ENCODE data around the gene MICALL2.

The MICALL2 gene

DNA sequence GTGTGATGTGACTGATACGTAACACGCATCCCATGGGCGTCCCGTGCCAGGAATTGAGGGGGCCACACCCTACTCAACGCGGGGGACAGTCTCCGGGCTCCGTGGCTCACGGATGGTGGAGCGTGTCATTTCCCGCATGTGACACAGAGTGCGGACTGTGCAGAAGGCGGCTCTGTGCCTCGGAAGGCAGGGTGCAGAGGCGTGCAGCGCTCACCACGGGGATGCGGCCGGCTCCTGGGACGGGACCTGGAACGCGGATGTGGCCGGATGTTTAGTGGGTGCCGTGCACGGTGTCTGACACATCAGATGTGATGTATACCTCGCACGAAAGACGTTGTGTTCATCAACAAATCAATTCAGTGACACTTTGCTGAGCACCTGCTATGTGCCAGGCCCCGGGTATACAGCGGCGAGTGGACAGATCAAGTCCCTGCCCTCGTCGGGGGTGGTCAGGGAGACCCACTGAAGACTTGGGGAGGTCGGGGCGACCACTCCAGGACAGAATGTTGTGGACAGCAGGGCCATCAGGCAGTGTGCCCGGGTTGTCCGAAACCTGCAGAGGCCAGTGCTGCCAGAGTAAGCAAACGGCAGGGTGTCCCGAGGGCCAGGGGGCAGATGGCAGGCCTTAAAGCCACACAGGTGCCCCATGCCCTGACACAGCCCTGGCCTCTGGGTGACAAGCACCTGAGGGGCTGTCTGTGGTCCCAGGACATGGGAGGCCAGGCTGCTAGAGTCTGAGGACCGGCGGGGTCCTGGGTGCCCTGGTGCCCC, 38.1 kb downstream of the MICALL2 start:
- Histone ChIP-seq H3K27ac (ENCODE audit: extremely low read depth, low read depth, low read length) (no peak overlapping the region), H3K4me1 (ENCODE audit: control insufficient read depth, insufficient read depth, low read length) (no peaks in the 10 kb centered on the region; the same call in 1 of the 2 replicates), H3K4me3 (ENCODE audit: low read depth, low read length) (no peak overlapping the region), H3K9me3 (ENCODE audit: control insufficient read depth, insufficient read depth, low read depth, low read length) (no peaks in the 10 kb centered on the region), H3K36me3 (ENCODE audit: control insufficient read depth in 2 of 2, insufficient read depth in 1 of 2, low read length in 2 of 2) (no peaks in the 10 kb centered on the region)
- no peak for TF ChIP-seq ZNF660 (tag by site-specific recombination; IDR thresholded peaks at IDR 0.05)
- no peak for TF ChIP-seq ZNF514 (tag by site-specific recombination; IDR thresholded peaks at IDR 0.05)
- TF ChIP-seq ZNF791 (tag by site-specific recombination; IDR thresholded peaks at IDR 0.05): no peak
- TF ChIP-seq, protein P1, sequence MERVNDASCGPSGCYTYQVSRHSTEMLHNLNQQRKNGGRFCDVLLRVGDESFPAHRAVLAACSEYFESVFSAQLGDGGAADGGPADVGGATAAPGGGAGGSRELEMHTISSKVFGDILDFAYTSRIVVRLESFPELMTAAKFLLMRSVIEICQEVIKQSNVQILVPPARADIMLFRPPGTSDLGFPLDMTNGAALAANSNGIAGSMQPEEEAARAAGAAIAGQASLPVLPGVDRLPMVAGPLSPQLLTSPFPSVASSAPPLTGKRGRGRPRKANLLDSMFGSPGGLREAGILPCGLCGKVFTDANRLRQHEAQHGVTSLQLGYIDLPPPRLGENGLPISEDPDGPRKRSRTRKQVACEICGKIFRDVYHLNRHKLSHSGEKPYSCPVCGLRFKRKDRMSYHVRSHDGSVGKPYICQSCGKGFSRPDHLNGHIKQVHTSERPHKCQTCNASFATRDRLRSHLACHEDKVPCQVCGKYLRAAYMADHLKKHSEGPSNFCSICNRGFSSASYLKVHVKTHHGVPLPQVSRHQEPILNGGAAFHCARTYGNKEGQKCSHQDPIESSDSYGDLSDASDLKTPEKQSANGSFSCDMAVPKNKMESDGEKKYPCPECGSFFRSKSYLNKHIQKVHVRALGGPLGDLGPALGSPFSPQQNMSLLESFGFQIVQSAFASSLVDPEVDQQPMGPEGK (tag by site-specific recombination; IDR thresholded peaks at IDR 0.05): no peak
- TF ChIP-seq ZFP41 (tag by site-specific recombination; IDR thresholded peaks at IDR 0.05; ENCODE audit: borderline replicate concordance): no peak
- no peak for TF ChIP-seq ZIC2 (tag by site-specific recombination; IDR thresholded peaks at IDR 0.05)
- TF ChIP-seq, protein P2, sequence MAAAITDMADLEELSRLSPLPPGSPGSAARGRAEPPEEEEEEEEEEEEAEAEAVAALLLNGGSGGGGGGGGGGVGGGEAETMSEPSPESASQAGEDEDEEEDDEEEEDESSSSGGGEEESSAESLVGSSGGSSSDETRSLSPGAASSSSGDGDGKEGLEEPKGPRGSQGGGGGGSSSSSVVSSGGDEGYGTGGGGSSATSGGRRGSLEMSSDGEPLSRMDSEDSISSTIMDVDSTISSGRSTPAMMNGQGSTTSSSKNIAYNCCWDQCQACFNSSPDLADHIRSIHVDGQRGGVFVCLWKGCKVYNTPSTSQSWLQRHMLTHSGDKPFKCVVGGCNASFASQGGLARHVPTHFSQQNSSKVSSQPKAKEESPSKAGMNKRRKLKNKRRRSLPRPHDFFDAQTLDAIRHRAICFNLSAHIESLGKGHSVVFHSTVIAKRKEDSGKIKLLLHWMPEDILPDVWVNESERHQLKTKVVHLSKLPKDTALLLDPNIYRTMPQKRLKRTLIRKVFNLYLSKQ (tag by site-specific recombination; IDR thresholded peaks at IDR 0.05; ENCODE audit: borderline replicate concordance): no peak
- TF ChIP-seq, protein P3, sequence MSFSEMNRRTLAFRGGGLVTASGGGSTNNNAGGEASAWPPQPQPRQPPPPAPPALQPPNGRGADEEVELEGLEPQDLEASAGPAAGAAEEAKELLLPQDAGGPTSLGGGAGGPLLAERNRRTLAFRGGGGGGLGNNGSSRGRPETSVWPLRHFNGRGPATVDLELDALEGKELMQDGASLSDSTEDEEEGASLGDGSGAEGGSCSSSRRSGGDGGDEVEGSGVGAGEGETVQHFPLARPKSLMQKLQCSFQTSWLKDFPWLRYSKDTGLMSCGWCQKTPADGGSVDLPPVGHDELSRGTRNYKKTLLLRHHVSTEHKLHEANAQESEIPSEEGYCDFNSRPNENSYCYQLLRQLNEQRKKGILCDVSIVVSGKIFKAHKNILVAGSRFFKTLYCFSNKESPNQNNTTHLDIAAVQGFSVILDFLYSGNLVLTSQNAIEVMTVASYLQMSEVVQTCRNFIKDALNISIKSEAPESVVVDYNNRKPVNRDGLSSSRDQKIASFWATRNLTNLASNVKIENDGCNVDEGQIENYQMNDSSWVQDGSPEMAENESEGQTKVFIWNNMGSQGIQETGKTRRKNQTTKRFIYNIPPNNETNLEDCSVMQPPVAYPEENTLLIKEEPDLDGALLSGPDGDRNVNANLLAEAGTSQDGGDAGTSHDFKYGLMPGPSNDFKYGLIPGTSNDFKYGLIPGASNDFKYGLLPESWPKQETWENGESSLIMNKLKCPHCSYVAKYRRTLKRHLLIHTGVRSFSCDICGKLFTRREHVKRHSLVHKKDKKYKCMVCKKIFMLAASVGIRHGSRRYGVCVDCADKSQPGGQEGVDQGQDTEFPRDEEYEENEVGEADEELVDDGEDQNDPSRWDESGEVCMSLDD (tag by site-specific recombination; IDR thresholded peaks at IDR 0.05): no peak
- no peak for TF ChIP-seq ZNF391 (tag by site-specific recombination; IDR thresholded peaks at IDR 0.05; ENCODE audit: borderline replicate concordance, low read depth)
- no peak for TF ChIP-seq KLF16 (tag by site-specific recombination; IDR thresholded peaks at IDR 0.05)
- no peak for TF ChIP-seq SP3 (tag by site-specific recombination; IDR thresholded peaks at IDR 0.05)
- TF ChIP-seq ZNF544 (tag by site-specific recombination; IDR thresholded peaks at IDR 0.05): no peak
- CTCF ChIA-PET: no interaction called here
- POLR2A ChIA-PET: no interaction called here

DNA sequence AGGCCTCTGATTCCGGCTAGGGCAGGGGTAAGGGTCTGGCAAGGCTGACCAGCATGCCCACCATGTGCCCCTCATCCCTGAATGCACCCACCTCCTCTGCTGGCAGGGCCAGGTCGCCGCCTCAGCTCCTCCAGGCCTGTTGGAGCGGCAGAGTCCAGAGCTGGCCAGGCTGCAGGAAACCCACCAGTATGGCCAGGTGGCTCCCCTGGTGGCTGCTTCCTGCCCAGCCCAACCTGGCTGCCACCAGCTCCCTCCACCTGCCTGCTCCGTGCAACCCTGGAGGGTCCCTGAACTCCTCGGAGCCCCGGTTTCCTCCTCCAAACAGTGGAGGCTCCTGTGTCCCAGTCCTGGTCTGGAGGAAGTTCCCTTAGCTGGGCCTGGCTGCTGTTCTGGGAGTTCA, 39.6 kb downstream of the MICALL2 start:
- ChIA-PET CTCF (interaction anchor here (0.7 kb wide), 1 partner anchor 103 kb away, joined by 3 read pairs; no protein-coding TSS in a partner anchor), POLR2A (no interaction called here)
- Histone ChIP-seq H3K4me3 (ENCODE audit: low read depth, low read length) (no peak overlapping the region), H3K27ac (ENCODE audit: extremely low read depth, low read depth, low read length) (no peak overlapping the region), H3K4me1 (ENCODE audit: control insufficient read depth, insufficient read depth, low read length) (no peaks in the 10 kb centered on the region; the same call in 1 of the 2 replicates), H3K36me3 (ENCODE audit: control insufficient read depth in 2 of 2, insufficient read depth in 1 of 2, low read length in 2 of 2) (no peaks in the 10 kb centered on the region), H3K9me3 (ENCODE audit: control insufficient read depth, insufficient read depth, low read depth, low read length) (no peaks in the 10 kb centered on the region)
- TF ChIP-seq ZNF768 (tag by site-specific recombination; IDR thresholded peaks at IDR 0.05) (no peak), ZNF239 (tag by site-specific recombination; IDR thresholded peaks at IDR 0.05) (no peak), ZNF544 (tag by site-specific recombination; IDR thresholded peaks at IDR 0.05) (no peak), ZBTB17 (tag by site-specific recombination; IDR thresholded peaks at IDR 0.05) (no peak), ZNF670 (tag by site-specific recombination; IDR thresholded peaks at IDR 0.05; ENCODE audit: low read depth) (no peak), ZNF146 (tag by site-specific recombination; IDR thresholded peaks at IDR 0.05) (no peak), GFI1B (tag by site-specific recombination; IDR thresholded peaks at IDR 0.05) (no peak), TRIM28 (IDR thresholded peaks at IDR 0.05; ENCODE audit: borderline replicate concordance, low read length) (no peak), ZNF843 (tag by site-specific recombination; IDR thresholded peaks at IDR 0.05) (no peak), ZNF561 (tag by site-specific recombination; IDR thresholded peaks at IDR 0.05; ENCODE audit: borderline replicate concordance) (no peak)
- TF ChIP-seq, protein P4, sequence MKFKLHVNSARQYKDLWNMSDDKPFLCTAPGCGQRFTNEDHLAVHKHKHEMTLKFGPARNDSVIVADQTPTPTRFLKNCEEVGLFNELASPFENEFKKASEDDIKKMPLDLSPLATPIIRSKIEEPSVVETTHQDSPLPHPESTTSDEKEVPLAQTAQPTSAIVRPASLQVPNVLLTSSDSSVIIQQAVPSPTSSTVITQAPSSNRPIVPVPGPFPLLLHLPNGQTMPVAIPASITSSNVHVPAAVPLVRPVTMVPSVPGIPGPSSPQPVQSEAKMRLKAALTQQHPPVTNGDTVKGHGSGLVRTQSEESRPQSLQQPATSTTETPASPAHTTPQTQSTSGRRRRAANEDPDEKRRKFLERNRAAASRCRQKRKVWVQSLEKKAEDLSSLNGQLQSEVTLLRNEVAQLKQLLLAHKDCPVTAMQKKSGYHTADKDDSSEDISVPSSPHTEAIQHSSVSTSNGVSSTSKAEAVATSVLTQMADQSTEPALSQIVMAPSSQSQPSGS (tag by site-specific recombination; IDR thresholded peaks at IDR 0.05; ENCODE audit: low read depth): no peak
- TF ChIP-seq, protein P5, sequence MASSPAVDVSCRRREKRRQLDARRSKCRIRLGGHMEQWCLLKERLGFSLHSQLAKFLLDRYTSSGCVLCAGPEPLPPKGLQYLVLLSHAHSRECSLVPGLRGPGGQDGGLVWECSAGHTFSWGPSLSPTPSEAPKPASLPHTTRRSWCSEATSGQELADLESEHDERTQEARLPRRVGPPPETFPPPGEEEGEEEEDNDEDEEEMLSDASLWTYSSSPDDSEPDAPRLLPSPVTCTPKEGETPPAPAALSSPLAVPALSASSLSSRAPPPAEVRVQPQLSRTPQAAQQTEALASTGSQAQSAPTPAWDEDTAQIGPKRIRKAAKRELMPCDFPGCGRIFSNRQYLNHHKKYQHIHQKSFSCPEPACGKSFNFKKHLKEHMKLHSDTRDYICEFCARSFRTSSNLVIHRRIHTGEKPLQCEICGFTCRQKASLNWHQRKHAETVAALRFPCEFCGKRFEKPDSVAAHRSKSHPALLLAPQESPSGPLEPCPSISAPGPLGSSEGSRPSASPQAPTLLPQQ (tag by site-specific recombination; IDR thresholded peaks at IDR 0.05): no peak
- TF ChIP-seq, protein P6, sequence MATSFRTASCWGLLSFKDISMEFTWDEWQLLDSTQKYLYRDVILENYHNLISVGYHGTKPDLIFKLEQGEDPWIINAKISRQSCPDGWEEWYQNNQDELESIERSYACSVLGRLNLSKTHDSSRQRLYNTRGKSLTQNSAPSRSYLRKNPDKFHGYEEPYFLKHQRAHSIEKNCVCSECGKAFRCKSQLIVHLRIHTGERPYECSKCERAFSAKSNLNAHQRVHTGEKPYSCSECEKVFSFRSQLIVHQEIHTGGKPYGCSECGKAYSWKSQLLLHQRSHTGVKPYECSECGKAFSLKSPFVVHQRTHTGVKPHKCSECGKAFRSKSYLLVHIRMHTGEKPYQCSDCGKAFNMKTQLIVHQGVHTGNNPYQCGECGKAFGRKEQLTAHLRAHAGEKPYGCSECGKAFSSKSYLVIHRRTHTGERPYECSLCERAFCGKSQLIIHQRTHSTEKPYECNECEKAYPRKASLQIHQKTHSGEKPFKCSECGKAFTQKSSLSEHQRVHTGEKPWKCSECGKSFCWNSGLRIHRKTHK (tag by site-specific recombination; IDR thresholded peaks at IDR 0.05): no peak

Data from HEK293 (cell line).